HL-60/S4 treated with phorbol 12-myristate 13-acetate at 8.2 ng/mL for 4 days and 3 days (cell line): Measurements from ENCODE around the gene EMILIN2.

Source experiments
- in situ Hi-C: fragments of 300-500 bp; cut with MboI; formaldehyde crosslinking; loops from 2 replicates; pipeline ENCODE4 v1.15.0; 2022; ENCODE audit warnings: low sequenced_read_pairs

The EMILIN2 gene

GRCh38 chr18:2939317-2939716, 92.5 kb downstream of the EMILIN2 start:
- in situ Hi-C loops = loop anchor here (10.0 kb wide), 1 partner anchor 305 kb away; the partner anchor contains the start of gene MYL12A

GRCh38 chr18:2948038-2948437, 101.2 kb downstream of the EMILIN2 start:
- in situ Hi-C loops = no loop called here

DNA sequence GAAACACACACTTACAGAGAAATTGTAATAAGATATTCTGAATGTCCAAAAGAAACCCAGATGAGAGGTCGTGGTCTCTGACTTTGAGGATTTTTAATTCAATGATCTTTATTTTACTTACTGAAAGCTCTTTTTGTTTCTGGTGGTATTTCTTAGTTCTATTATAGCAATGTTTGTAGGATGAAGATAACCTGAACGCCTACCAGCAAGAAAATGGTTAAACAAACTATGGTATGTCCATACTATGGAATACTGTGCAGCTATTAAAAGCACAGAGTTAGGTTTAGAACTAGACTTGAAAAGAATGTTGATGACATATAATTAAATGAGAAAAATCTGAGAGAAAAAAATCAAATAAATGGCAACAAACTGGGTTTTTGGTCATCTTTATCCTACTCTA, 105.8 kb downstream of the EMILIN2 start:
- in situ Hi-C loops = no loop called here

- in situ Hi-C loops = no loop called here
Measured at GRCh38 chr18:2953935-2954653, 107.3 kb downstream of the EMILIN2 start.

GRCh38 chr18:2954869-2955645, 108.3 kb downstream of the EMILIN2 start:
- in situ Hi-C loops = no loop called here

DNA sequence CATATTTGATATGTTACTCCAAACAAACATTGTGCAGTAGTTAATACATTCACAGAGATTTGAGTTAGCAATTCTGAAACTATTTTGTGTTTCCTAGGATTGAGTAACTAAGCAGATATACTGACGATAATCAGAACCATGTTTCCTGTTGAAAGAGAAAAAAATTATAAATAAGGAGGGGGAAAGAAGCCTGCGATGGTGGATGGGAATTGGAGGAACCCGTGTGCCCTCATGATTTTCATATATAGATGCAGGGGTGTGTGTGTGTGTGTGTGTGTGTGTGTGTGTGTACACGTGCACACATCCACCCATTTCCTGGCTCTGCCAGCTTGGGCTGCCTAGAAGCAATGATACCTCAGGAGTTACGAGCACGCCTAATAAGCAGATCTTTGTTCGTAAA, 109.2 kb downstream of the EMILIN2 start:
- in situ Hi-C loops = no loop called here

DNA sequence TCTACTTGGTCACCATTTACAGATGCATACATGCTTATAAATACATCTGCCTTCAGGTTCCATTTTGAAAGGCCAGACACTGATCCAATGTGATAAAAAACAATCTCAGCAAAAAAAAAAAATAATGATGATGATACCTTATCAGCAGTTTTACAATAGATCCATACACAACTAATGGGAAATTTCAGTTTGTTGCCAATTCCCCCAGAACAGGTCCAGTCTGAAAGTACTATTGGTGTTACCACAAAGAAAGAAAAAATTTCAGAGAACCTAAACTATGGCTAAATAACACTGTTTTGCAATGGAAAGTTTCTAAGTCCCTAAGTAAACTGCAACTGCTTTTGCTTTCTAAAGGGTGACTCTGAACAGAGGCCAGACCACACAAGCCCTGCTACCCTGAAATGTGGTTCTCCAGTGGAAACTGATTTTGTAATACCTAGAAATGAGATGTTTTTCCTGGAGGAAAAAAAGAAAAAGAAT, 112.1 kb downstream of the EMILIN2 start:
- in situ Hi-C loops = no loop called here

DNA sequence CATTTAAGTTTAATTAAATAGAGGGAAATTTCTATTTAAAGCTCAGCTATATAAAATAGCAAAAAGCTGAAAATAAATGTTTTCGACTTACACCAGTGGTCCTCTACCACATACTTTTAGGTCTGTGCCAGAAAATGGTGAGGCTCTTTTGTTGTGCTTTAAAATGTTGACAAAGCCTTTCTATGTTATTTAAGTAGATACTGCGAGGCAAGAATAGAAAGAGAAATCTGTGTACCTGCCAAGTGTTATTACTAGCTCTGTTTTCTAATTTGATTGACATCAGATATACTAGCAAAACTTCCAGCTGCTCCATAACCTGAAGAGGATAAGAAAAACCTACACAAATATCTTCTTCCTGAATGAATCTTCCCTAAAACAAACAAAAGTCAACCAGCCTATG, 112.5 kb downstream of the EMILIN2 start:
- in situ Hi-C loops = no loop called here

GRCh38 chr18:2960983-2961696, 114.3 kb downstream of the EMILIN2 start:
- in situ Hi-C loops = no loop called here

DNA sequence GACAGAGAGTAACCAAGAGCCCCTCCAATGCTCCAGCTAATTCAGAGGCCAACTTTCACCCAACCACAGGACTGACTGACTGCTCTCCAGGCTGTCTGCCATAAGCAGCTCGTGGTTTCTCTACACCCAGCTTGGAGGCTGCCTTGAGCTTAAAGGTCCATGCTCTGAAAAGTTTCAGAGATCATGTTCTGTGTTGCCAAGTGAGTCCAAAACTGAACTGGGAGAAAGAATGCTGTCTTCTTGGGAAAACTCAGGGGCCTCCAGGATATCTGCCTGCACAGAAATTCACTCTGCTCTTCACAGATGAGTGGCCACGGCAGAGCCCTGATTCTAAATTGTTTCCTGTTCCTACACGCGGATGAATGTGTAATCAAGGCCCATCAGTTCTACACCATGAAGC, 115.0 kb downstream of the EMILIN2 start:
- in situ Hi-C loops = no loop called here

GRCh38 chr18:2963048-2963447, 116.2 kb downstream of the EMILIN2 start:
- in situ Hi-C loops = no loop called here

GRCh38 chr18:2964361-2965010, 117.7 kb downstream of the EMILIN2 start:
- in situ Hi-C loops = no loop called here
